Calu3 (cell line): Measurements from ENCODE around the gene ELOVL7. TPM values are rescaled to one million over a fixed set of nuclear protein-coding genes. Genes with fewer than 3 reads are reported as not detected.

Experiments
- BruUV-seq: library from RNA; stranded (reverse); fragments of 400-500 nt; replicated peaks from 2 replicates; lab custom pipeline; 2021; lab: Mats Ljungman, UMichigan
- CTCF ChIA-PET: fragments of 300-600 bp; sonication (Branson Sonifier 250); formaldehyde crosslinking; loops from one replicate; lab custom pipeline; 2022; ENCODE audit warnings: antibody characterized with exemption; lab: Charles Lee
- DNase-seq: peaks from one replicate; pipeline ENCODE4 v3.0.0; 2022
- H3K27ac Mint-ChIP-seq: one replicate; pipeline ENCODE4 v1.8.0; 2022; ENCODE audit warnings: mixed read lengths; ENCODE audit not compliant: unreplicated experiment
- H3K27me3 Mint-ChIP-seq: one replicate; pipeline ENCODE4 v1.8.0; 2022; ENCODE audit warnings: mixed read lengths; ENCODE audit not compliant: unreplicated experiment
- H3K36me3 Mint-ChIP-seq: one replicate; pipeline ENCODE4 v1.8.0; 2022; ENCODE audit warnings: mild to moderate bottlenecking, moderate library complexity, mixed read lengths; ENCODE audit not compliant: insufficient read depth, unreplicated experiment
- H3K4me1 Mint-ChIP-seq: one replicate; pipeline ENCODE4 v1.8.0; 2022; ENCODE audit warnings: mild to moderate bottlenecking, low read depth, mixed read lengths; ENCODE audit not compliant: unreplicated experiment
- H3K4me3 Mint-ChIP-seq: one replicate; pipeline ENCODE4 v1.8.0; 2022; ENCODE audit warnings: mild to moderate bottlenecking, low read depth, moderate library complexity, mixed read lengths; ENCODE audit not compliant: unreplicated experiment
- H3K9me3 Mint-ChIP-seq: one replicate; pipeline ENCODE4 v1.8.0; 2022; ENCODE audit warnings: low read depth, mixed read lengths; ENCODE audit not compliant: unreplicated experiment
- intact Hi-C: fragments of 100-400 bp; cut with micrococcal nuclease; formaldehyde crosslinking; loops from one replicate; pipeline ENCODE4 v1.10.0; 2022; ENCODE audit not compliant: unreplicated experiment
- total RNA-seq: library from RNA; stranded (reverse); gene quantifications from 2 replicates; pipeline ENCODE4 v1.2.3, GENCODE V29; 2022
- TF ChIP-seq, protein P1 (sequence below): fragments of 200-600 bp; IDR thresholded peaks from one replicate; pipeline ENCODE4 v1.8.0; 2022; ENCODE audit warnings: antibody characterized with exemption; ENCODE audit not compliant: unreplicated experiment

ELOVL7 gene
- total RNA-seq, 1 experiment from 2014 or later = 40.5 TPM

- Mint-ChIP-seq H3K9me3 (no peaks in the 10 kb centered on the region), H3K27me3 (no peaks in the 10 kb centered on the region), H3K27ac (no peak overlapping the region), H3K4me1 (no peaks in the 10 kb centered on the region), H3K4me3 (no peak overlapping the region), H3K36me3 (peaks cover 4% of the 10 kb centered on the region)
- BruUV-seq = no TSS peak
- intact Hi-C loops = no loop called here
- DNase-seq = no peak
- CTCF ChIA-PET = no interaction called here
- TF ChIP-seq, protein P1, sequence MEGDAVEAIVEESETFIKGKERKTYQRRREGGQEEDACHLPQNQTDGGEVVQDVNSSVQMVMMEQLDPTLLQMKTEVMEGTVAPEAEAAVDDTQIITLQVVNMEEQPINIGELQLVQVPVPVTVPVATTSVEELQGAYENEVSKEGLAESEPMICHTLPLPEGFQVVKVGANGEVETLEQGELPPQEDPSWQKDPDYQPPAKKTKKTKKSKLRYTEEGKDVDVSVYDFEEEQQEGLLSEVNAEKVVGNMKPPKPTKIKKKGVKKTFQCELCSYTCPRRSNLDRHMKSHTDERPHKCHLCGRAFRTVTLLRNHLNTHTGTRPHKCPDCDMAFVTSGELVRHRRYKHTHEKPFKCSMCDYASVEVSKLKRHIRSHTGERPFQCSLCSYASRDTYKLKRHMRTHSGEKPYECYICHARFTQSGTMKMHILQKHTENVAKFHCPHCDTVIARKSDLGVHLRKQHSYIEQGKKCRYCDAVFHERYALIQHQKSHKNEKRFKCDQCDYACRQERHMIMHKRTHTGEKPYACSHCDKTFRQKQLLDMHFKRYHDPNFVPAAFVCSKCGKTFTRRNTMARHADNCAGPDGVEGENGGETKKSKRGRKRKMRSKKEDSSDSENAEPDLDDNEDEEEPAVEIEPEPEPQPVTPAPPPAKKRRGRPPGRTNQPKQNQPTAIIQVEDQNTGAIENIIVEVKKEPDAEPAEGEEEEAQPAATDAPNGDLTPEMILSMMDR = no peak
Observed at GRCh38 chr5:60754495-60754894, 89.6 kb downstream of the ELOVL7 start.

- Mint-ChIP-seq H3K27me3 (no peaks in the 10 kb centered on the region), H3K4me1 (no peaks in the 10 kb centered on the region), H3K4me3 (no peak overlapping the region), H3K27ac (no peak overlapping the region), H3K9me3 (peaks cover 5% of the 10 kb centered on the region), H3K36me3 (no peaks in the 10 kb centered on the region)
- no peak for DNase-seq
- TF ChIP-seq, protein P1 = no peak
- intact Hi-C loops = no loop called here
- CTCF ChIA-PET = no interaction called here
- BruUV-seq = no TSS peak
Observed at GRCh38 chr5:60744682-60745081, 99.4 kb downstream of the ELOVL7 start.

- H3K4me3 Mint-ChIP-seq = no peak overlapping the region
- no peaks in the 10 kb centered on the region for H3K36me3 Mint-ChIP-seq
- no peaks in the 10 kb centered on the region for H3K4me1 Mint-ChIP-seq
- BruUV-seq = no TSS peak
- no peak overlapping the region for H3K27ac Mint-ChIP-seq
- no peak for DNase-seq
- intact Hi-C loops = no loop called here
- H3K9me3 Mint-ChIP-seq = peaks cover 5% of the 10 kb centered on the region
- TF ChIP-seq, protein P1 = no peak
- H3K27me3 Mint-ChIP-seq = no peaks in the 10 kb centered on the region
- CTCF ChIA-PET = no interaction called here
Observed at GRCh38 chr5:60743511-60744314, 100.4 kb downstream of the ELOVL7 start.

- H3K9me3 Mint-ChIP-seq = peaks cover 5% of the 10 kb centered on the region
- BruUV-seq = no TSS peak
- H3K36me3 Mint-ChIP-seq = no peaks in the 10 kb centered on the region
- no peak overlapping the region for H3K4me3 Mint-ChIP-seq
- TF ChIP-seq, protein P1 = no peak
- DNase-seq = no peak
- no peak overlapping the region for H3K27ac Mint-ChIP-seq
- CTCF ChIA-PET = interaction anchor here (0.7 kb wide), 1 partner anchor 36 kb away, joined by 3 read pairs; no protein-coding TSS in a partner anchor
- H3K27me3 Mint-ChIP-seq = no peaks in the 10 kb centered on the region
- intact Hi-C loops = no loop called here
- no peaks in the 10 kb centered on the region for H3K4me1 Mint-ChIP-seq
Observed at GRCh38 chr5:60740322-60740721, 103.7 kb downstream of the ELOVL7 start.
